Sigmoid colon (tissue), 7 donors: ENCODE results near the gene TEDC1. TPM values are rescaled to one million over a fixed set of nuclear protein-coding genes. Genes with fewer than 3 reads are reported as not detected.

Source experiments
- DNase-seq: peaks from one replicate; pipeline ENCODE4 v3.0.0-alpha.2; 2019
- H3K27ac ChIP-seq, 4 donors: fragments of 200-600 bp; sonication (generic); one replicate each; pipeline ENCODE4 v1.5.1; 2016 to 2019; ENCODE audit warnings: mild to moderate bottlenecking in 1 of 4
- H3K27me3 ChIP-seq, 3 donors: fragments of 200-600 bp; sonication (generic); one replicate each; pipeline ENCODE4 v1.5.1; 2019; ENCODE audit warnings: mild to moderate bottlenecking in 1 of 3
- H3K36me3 ChIP-seq, 4 donors: fragments of 200-600 bp; sonication (generic); one replicate each; pipeline ENCODE4 v1.5.1; 2016 to 2019
- H3K4me1 ChIP-seq, 4 donors: fragments of 200-600 bp; sonication (generic); one replicate each; pipeline ENCODE4 v1.5.1; 2017 to 2019
- H3K4me3 ChIP-seq, 4 donors: fragments of 200-600 bp; sonication (generic); one replicate each; pipeline ENCODE4 v1.5.1; 2017 to 2019; ENCODE audit warnings: mild to moderate bottlenecking in 2 of 4, moderate library complexity in 1 of 4
- H3K9me3 ChIP-seq, 4 donors: fragments of 200-600 bp in 3 of 4; sonication (generic) in 3 of 4; one replicate each; pipeline versions ENCODE4 v1.5.1 to v1.6.1; 2013 to 2019
- CTCF ChIP-seq, 4 experiments: fragments of 450-650 bp in 3 of 4; fragments of 200-600 bp in 1 of 4; IDR thresholded peaks; one replicate each; pipeline ENCODE4 v1.5.1; 2016 to 2019; ENCODE audit warnings: antibody characterized with exemption in 4 of 4, mild to moderate bottlenecking in 3 of 4, moderate library complexity in 2 of 4
- EP300 ChIP-seq, 4 donors: sonication (generic); formaldehyde crosslinking; IDR thresholded peaks; one replicate each; pipeline ENCODE4 v1.6.1; 2017; ENCODE audit warnings: antibody characterized with exemption in 4 of 4
- POLR2A ChIP-seq, 2 donors: fragments of 450-650 bp; IDR thresholded peaks; one replicate each; pipeline ENCODE4 v1.6.1; 2016; ENCODE audit warnings: antibody characterized with exemption in 2 of 2, mild to moderate bottlenecking in 2 of 2, moderate library complexity in 2 of 2
- POLR2AphosphoS5 ChIP-seq, 4 donors: sonication (generic); formaldehyde crosslinking; IDR thresholded peaks; one replicate each; pipeline ENCODE4 v1.6.1; 2017; ENCODE audit warnings: antibody characterized with exemption in 4 of 4
- WGBS, 2 donors: extraction: QIAGEN DNeasy Blood & Tissue Kit; methylation state at CpG; one replicate each; pipeline ENCODE4 v1.1.7; 2013; 5-methylcytosine and 5-hydroxymethylcytosine counted together
- intact Hi-C: fragments of 100-400 bp; cut with DNase I; formaldehyde crosslinking; loops from one replicate; pipeline ENCODE4 v1.15.1; 2023
- polyA plus RNA-seq, 3 donors: library from polyadenylated mRNA; stranded (reverse); fragments of 200-250 nt; gene quantifications; one replicate each; pipeline ENCODE4 v1.2.3, GENCODE V29; 2013
- total RNA-seq, 4 donors: library from RNA; depleted of rRNA; stranded (reverse); fragments of >200 nt; gene quantifications; one replicate each; pipeline ENCODE4 v1.1.0, GENCODE V29; 2016
- donor health status: healthy with polysubstance abuse.
- donor health status: Bipolar disorder and iron deficiency.
- donor health status: healthy.

The TEDC1 gene
- total and polyA plus RNA-seq, 7 donors = 0.16 to 36.0 (median 5.2) TPM

- DNase-seq = peak; percentile 61
- H3K36me3 ChIP-seq = no peaks in the 10 kb centered on the region
- no peak overlapping the region for H3K4me3 ChIP-seq
- 86 to 88% methylated on average over 13 of the region's 13 CpGs for WGBS, 2 donors
- no peak for TF ChIP-seq EP300 (IDR thresholded peaks at IDR 0.05)
- no peak for TF ChIP-seq CTCF (IDR thresholded peaks at IDR 0.05)
- no peak for TF ChIP-seq POLR2AphosphoS5 (IDR thresholded peaks at IDR 0.05)
- TF ChIP-seq POLR2A (IDR thresholded peaks at IDR 0.05) = no peak
- H3K9me3 ChIP-seq = no peaks in the 10 kb centered on the region
- no peak overlapping the region for H3K27ac ChIP-seq
- intact Hi-C loops = no loop called here
- no peaks in the 10 kb centered on the region for H3K4me1 ChIP-seq
- no peaks in the 10 kb centered on the region for H3K27me3 ChIP-seq
These were observed 10.7 kb downstream of the TEDC1 start for GRCh38 chr14:105501504-105502291.

GRCh38 chr14:105502446-105503295 lies 11.6 kb downstream of the TEDC1 start:
- H3K4me1 ChIP-seq = no peaks in the 10 kb centered on the region
- no peaks in the 10 kb centered on the region for H3K9me3 ChIP-seq
- no peaks in the 10 kb centered on the region for H3K27me3 ChIP-seq
- H3K27ac ChIP-seq = no peak overlapping the region
- WGBS, 2 donors = 72 to 82% methylated on average over 18 of the region's 18 CpGs
- intact Hi-C loops = no loop called here
- no peaks in the 10 kb centered on the region for H3K36me3 ChIP-seq
- peak; percentile 42 for DNase-seq
- H3K4me3 ChIP-seq = no peak overlapping the region
- TF ChIP-seq POLR2A (IDR thresholded peaks at IDR 0.05) (no peak), CTCF (IDR thresholded peaks at IDR 0.05) (no peak), POLR2AphosphoS5 (IDR thresholded peaks at IDR 0.05) (no peak), EP300 (IDR thresholded peaks at IDR 0.05) (no peak)

- TF ChIP-seq EP300 (IDR thresholded peaks at IDR 0.05) (no peak), POLR2AphosphoS5 (IDR thresholded peaks at IDR 0.05) (no peak)
- H3K4me3 ChIP-seq = no peak overlapping the region
- intact Hi-C loops = no loop called here
- peaks cover 0 to 5% (median 0%) of the 10 kb centered on the region in 3 donors for H3K27me3 ChIP-seq
- DNase-seq = peak; percentile 58
- 88 to 92% methylated on average over 7 of the region's 7 CpGs for WGBS, 2 donors
- no peaks in the 10 kb centered on the region for H3K4me1 ChIP-seq
- H3K27ac ChIP-seq = no peak overlapping the region
- H3K36me3 ChIP-seq = no peaks in the 10 kb centered on the region
- no peaks in the 10 kb centered on the region for H3K9me3 ChIP-seq
These were observed 12.2 kb downstream of the TEDC1 start for GRCh38 chr14:105503296-105503640.

- no peak overlapping the region for H3K27ac ChIP-seq
- peaks cover 0 to 9% (median 0%) of the 10 kb centered on the region in 3 donors for H3K27me3 ChIP-seq
- H3K9me3 ChIP-seq = no peaks in the 10 kb centered on the region
- TF ChIP-seq POLR2A (IDR thresholded peaks at IDR 0.05) (no peak), POLR2AphosphoS5 (IDR thresholded peaks at IDR 0.05) (no peak), EP300 (IDR thresholded peaks at IDR 0.05) (no peak), CTCF (IDR thresholded peaks at IDR 0.05) (no peak)
- WGBS, 2 donors = 54 to 74% methylated on average over 29 of the region's 29 CpGs
- H3K4me3 ChIP-seq = no peak overlapping the region
- intact Hi-C loops = no loop called here
- H3K4me1 ChIP-seq = no peaks in the 10 kb centered on the region
- no peaks in the 10 kb centered on the region for H3K36me3 ChIP-seq
- DNase-seq = peak; percentile 60
These were observed 13.1 kb downstream of the TEDC1 start for GRCh38 chr14:105503935-105504692.
